K562 (cell line): ENCODE data around the gene TMED10. TPM values are rescaled to one million over a fixed set of nuclear protein-coding genes. Genes with fewer than 3 reads are reported as not detected.

Source experiments
- ATAC-seq: fragments of 200-7000 bp; cut with Tn5 transposase; 3 replicates; pipeline ENCODE4 v1.9.1; 2020; ENCODE audit warnings: moderate library complexity
- BruUV-seq: library from RNA; stranded (reverse); fragments of 400-500 nt; replicated peaks from 2 replicates; lab custom pipeline; 2021; lab: Mats Ljungman, UMichigan
- CTCF ChIA-PET: fragments of 300-600 bp; formaldehyde crosslinking; extraction: SDS; loops from one replicate; lab custom pipeline; 2021; ENCODE audit warnings: low intra/inter-chr PET ratio; lab: Yijun Ruan, JAX
- POLR2A ChIA-PET: fragments of 300-600, 350-650 bp; sonication (Branson Sonifier 250); formaldehyde crosslinking; extraction: SDS; loops from one replicate; lab custom pipeline; 2021; ENCODE audit warnings: antibody characterized with exemption, inconsistent platforms; lab: Yijun Ruan, JAX
- DNase-seq, 4 experiments: peaks; one replicate each; pipeline versions ENCODE4 v3.0.0 to v3.0.0-alpha.2; 2011 to 2018; ENCODE audit warnings: low spot score in 3 of 4, mixed read lengths in 3 of 4; ENCODE audit errors: extremely low read depth in 1 of 4
- FAIRE-seq: peaks from 2 replicates; lab custom pipeline; 2011; peaks lifted over from hg19 to GRCh38; lab: Jason Lieb, UNC
- H2AFZ ChIP-seq: 2 replicates; pipeline ENCODE4 v1.6.0; 2011; ENCODE audit warnings: low read depth, low read length, control low read depth, inconsistent platforms
- H3K27ac ChIP-seq: fragments of 200-600 bp; 3 replicates; pipeline ENCODE4 v1.8.0; 2011; ENCODE audit warnings: low read depth, mild to moderate bottlenecking, control low read depth, inconsistent platforms, low read length, moderate library complexity, mixed read lengths; ENCODE audit errors: extremely low read depth
- H3K27me3 ChIP-seq, 2 experiments: fragments of 300-600 bp in 1 of 2; 2 replicates in 1 of 2; 3 replicates in 1 of 2; pipeline versions ENCODE4 v1.6.0 to v1.8.0; 2011; ENCODE audit warnings: inconsistent platforms in 2 of 2, low read length in 2 of 2, mild to moderate bottlenecking in 1 of 2, mixed read lengths in 1 of 2, moderate library complexity in 1 of 2; ENCODE audit not compliant: control insufficient read depth in 2 of 2, insufficient read depth in 2 of 2
- H3K36me3 ChIP-seq: fragments of 300-600 bp; 3 replicates; pipeline ENCODE4 v1.8.0; 2011; ENCODE audit warnings: mild to moderate bottlenecking, low read length, inconsistent platforms; ENCODE audit not compliant: control insufficient read depth, insufficient read depth
- H3K4me1 ChIP-seq, 2 experiments: fragments of 200-600 bp in 1 of 2; replicated peaks in 1 of 2; 2 replicates in 1 of 2; 3 replicates in 1 of 2; pipeline versions ENCODE4 v1.5.1 to v1.8.0; 2011; ENCODE audit warnings: inconsistent platforms in 2 of 2, low read length in 2 of 2, mild to moderate bottlenecking in 1 of 2, mixed read lengths in 1 of 2, moderate library complexity in 1 of 2; ENCODE audit not compliant: control insufficient read depth in 2 of 2, insufficient read depth in 2 of 2
- H3K4me2 ChIP-seq: 2 replicates; pipeline ENCODE4 v1.6.1; 2011; ENCODE audit warnings: low read length, control low read depth, inconsistent platforms, mixed read lengths; ENCODE audit not compliant: insufficient read depth
- H3K4me3 ChIP-seq: fragments of 200-600 bp; sonication (generic), shearing (Covaris generic); 2 replicates; pipeline ENCODE4 v1.5.1; 2016; ENCODE audit warnings: control low read depth, inconsistent platforms
- H3K79me2 ChIP-seq: fragments of 200-600 bp; 3 replicates; pipeline ENCODE4 v1.8.0; 2011; ENCODE audit warnings: low read length, inconsistent platforms; ENCODE audit not compliant: control insufficient read depth, insufficient read depth
- H3K9ac ChIP-seq, 2 experiments: 2 replicates each; pipeline versions ENCODE4 v1.6.0 to v1.6.1; 2011; ENCODE audit warnings: low read depth in 2 of 2, low read length in 2 of 2, control low read depth in 1 of 2, inconsistent platforms in 1 of 2, mild to moderate bottlenecking in 1 of 2, mixed read lengths in 1 of 2; ENCODE audit not compliant: insufficient read depth in 1 of 2
- H3K9me1 ChIP-seq: one replicate; pipeline ENCODE4 v1.6.0; 2011; ENCODE audit warnings: inconsistent platforms, mild to moderate bottlenecking, low read length, moderate library complexity; ENCODE audit not compliant: control insufficient read depth, insufficient read depth
- H3K9me3 ChIP-seq: replicated peaks from 2 replicates; pipeline ENCODE4 v1.5.1; 2011; ENCODE audit warnings: low read depth, low read length, inconsistent platforms; ENCODE audit not compliant: control insufficient read depth, insufficient read depth
- H4K20me1 ChIP-seq: replicated peaks from 2 replicates; pipeline ENCODE4 v1.6.1; 2011; ENCODE audit warnings: low read length, inconsistent platforms, mixed read lengths; ENCODE audit not compliant: control insufficient read depth, insufficient read depth
- GABPA ChIP-seq: fragments of 200-800 bp; sonication (Bioruptor generic); conservative IDR thresholded peaks from 2 replicates; pipeline ENCODE4 v1.6.1; 2016; ENCODE audit warnings: low read depth, missing genetic modification characterization, missing compliant biosample characterization
- NFATC3 ChIP-seq: fragments of 450-650 bp; IDR thresholded peaks from 2 replicates; pipeline ENCODE4 v1.6.1; 2017; ENCODE audit warnings: mild to moderate bottlenecking
- PCBP1 ChIP-seq: fragments of 200-400 bp; formaldehyde crosslinking; IDR thresholded peaks from 2 replicates; pipeline ENCODE4 v1.6.1; 2018; ENCODE audit warnings: mild to moderate bottlenecking, low read depth, low read length; ENCODE audit not compliant: poor library complexity, severe bottlenecking
- SMAD2 ChIP-seq: fragments of 150-350 bp; IDR thresholded peaks from 2 replicates; pipeline ENCODE4 v1.6.1; 2014; ENCODE audit warnings: low read depth, mild to moderate bottlenecking, low read length
- U2AF2 ChIP-seq: fragments of 200-400 bp; formaldehyde crosslinking; optimal IDR thresholded peaks from 2 replicates; pipeline ENCODE3; 2017; ENCODE audit warnings: low read depth, mild to moderate bottlenecking, low read length
- ZNF57 ChIP-seq: fragments of 450-650 bp; formaldehyde crosslinking; IDR thresholded peaks from 2 replicates; pipeline ENCODE4 v1.4.0; 2020; ENCODE audit warnings: mild to moderate bottlenecking, moderate library complexity
- WGBS: fragments of 100-300 bp; shearing (Covaris generic); methylation state at CpG from one replicate; pipeline ENCODE4 v1.1.6; 2016; ENCODE audit warnings: low coverage, mixed read lengths; ENCODE audit not compliant: insufficient coverage; ENCODE audit errors: missing lambda C conversion rate; 5-methylcytosine and 5-hydroxymethylcytosine counted together
- in situ Hi-C: fragments of 300-500 bp; cut with MboI; formaldehyde crosslinking; loops from 4 replicates; pipeline ENCODE4 v1.15.0; 2018; ENCODE audit warnings: inconsistent platforms, mixed read lengths
- intact Hi-C: fragments of 100-400 bp; cut with micrococcal nuclease; formaldehyde crosslinking; loops from 2 replicates; pipeline ENCODE4 v1.14.2; 2022
- polyA plus RNA-seq, 8 experiments: library from polyadenylated mRNA; depleted of rRNA in 4 of 8; stranded (reverse) in 5 of 8; unstranded in 3 of 8; fragments of >200 nt; fragmentation: Nextera tagmentation in 2 of 8; fragmentation: Illumina TruSeq in 1 of 8; extraction: Ambion mirVana in 2 of 8; extraction: Trizol in 1 of 8; gene quantifications; 2 replicates each; pipeline versions ENCODE4 v1.2.1 to v1.2.3, GENCODE V29; 2011 to 2014; ENCODE audit warnings: inconsistent platforms in 1 of 8, missing spikeins in 1 of 8
- total RNA-seq, 7 experiments: library from RNA; depleted of rRNA in 6 of 7; stranded (reverse); fragments of >200 nt in 6 of 7; fragmentation: Illumina TruSeq in 2 of 7; extraction: Trizol in 2 of 7; gene quantifications; 2 replicates each; pipeline versions ENCODE4 v1.2.1 to v1.2.3, GENCODE V29; 2011 to 2021; ENCODE audit warnings: low replicate concordance in 1 of 7
- TF ChIP-seq, protein P1 (sequence below): sonication (generic); formaldehyde crosslinking; IDR thresholded peaks from 2 replicates; pipeline ENCODE4 v1.8.0; 2023; ENCODE audit warnings: mild to moderate bottlenecking, missing genetic modification reagents
- TF ChIP-seq, protein P2 (sequence below): sonication (generic); formaldehyde crosslinking; IDR thresholded peaks from 2 replicates; pipeline ENCODE4 v1.8.1; 2023; ENCODE audit warnings: mild to moderate bottlenecking, missing genetic modification reagents

TMED10 gene
- total and polyA plus RNA-seq, 9 of the 15 experiments (the other 6 are each of a cell fraction or from before 2014, with no cell fraction given) = 62.2 to 233 (median 124) TPM

DNA sequence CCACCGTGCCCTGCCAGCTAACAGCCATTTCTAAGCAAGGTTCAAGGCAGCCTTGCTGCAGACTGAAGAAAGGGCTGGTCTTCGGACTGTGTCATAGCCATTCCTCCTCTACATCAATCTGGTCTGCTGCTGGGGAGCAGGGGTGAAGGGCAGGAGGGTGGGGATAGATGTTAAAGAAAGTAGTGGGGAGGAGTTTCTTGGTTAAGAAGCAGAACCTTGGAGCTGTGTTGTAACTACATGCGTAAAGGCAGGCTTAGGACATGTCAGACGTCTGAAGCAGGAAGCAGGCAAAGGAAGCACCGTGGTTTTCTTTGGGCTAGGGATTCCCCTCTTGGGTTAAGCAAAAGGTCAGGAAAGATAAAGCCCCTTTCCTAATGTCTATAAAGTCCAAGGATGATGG lies 31.5 kb downstream of the TMED10 start:
- no peak overlapping the region for H3K27ac ChIP-seq
- ATAC-seq = no peak

More for the DNA sequence above, 31.5 kb downstream of the TMED10 start:
- Histone ChIP-seq H3K79me2 (peaks cover 7% of the 10 kb centered on the region), H4K20me1 (no peaks in the 10 kb centered on the region)
- no peak for TF ChIP-seq PCBP1
- TF ChIP-seq ZNF57 (CRISPR knock-in tag) = no peak
- no peak for TF ChIP-seq NFATC3
- TF ChIP-seq SMAD2 = no peak
- TF ChIP-seq, protein P1, sequence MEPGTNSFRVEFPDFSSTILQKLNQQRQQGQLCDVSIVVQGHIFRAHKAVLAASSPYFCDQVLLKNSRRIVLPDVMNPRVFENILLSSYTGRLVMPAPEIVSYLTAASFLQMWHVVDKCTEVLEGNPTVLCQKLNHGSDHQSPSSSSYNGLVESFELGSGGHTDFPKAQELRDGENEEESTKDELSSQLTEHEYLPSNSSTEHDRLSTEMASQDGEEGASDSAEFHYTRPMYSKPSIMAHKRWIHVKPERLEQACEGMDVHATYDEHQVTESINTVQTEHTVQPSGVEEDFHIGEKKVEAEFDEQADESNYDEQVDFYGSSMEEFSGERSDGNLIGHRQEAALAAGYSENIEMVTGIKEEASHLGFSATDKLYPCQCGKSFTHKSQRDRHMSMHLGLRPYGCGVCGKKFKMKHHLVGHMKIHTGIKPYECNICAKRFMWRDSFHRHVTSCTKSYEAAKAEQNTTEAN (CRISPR knock-in tag) = no peak
- TF ChIP-seq, protein P2, sequence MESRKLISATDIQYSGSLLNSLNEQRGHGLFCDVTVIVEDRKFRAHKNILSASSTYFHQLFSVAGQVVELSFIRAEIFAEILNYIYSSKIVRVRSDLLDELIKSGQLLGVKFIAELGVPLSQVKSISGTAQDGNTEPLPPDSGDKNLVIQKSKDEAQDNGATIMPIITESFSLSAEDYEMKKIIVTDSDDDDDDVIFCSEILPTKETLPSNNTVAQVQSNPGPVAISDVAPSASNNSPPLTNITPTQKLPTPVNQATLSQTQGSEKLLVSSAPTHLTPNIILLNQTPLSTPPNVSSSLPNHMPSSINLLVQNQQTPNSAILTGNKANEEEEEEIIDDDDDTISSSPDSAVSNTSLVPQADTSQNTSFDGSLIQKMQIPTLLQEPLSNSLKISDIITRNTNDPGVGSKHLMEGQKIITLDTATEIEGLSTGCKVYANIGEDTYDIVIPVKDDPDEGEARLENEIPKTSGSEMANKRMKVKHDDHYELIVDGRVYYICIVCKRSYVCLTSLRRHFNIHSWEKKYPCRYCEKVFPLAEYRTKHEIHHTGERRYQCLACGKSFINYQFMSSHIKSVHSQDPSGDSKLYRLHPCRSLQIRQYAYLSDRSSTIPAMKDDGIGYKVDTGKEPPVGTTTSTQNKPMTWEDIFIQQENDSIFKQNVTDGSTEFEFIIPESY = no peak
- TF ChIP-seq GABPA (tag) = no peak
- TF ChIP-seq U2AF2 = no peak
- TF ChIP-seq, all 486 proteins: peak for 0
- Histone ChIP-seq H3K9me1 (no peaks in the 10 kb centered on the region), H3K9ac (no peak overlapping the region), H3K4me1 (no peaks in the 10 kb centered on the region), H3K27me3 (no peaks in the 10 kb centered on the region), H2AFZ (no peak overlapping the region), H3K4me2 (no peak overlapping the region), H3K9me3 (no peaks in the 10 kb centered on the region), H3K36me3 (peaks cover 42% of the 10 kb centered on the region), H3K4me3 (no peak overlapping the region)
- DNase-seq (no peak), FAIRE-seq (no peak)
- CTCF ChIA-PET = no interaction called here
- POLR2A ChIA-PET = interaction anchor here (0.5 kb wide), 1 partner anchor 20 kb away, joined by 3 read pairs; no protein-coding TSS in a partner anchor
- intact Hi-C loops = no loop called here
- no TSS peak for BruUV-seq
- WGBS = 95% methylated on average over 4 of the region's 5 CpGs
- in situ Hi-C loops = loop anchor here (10.0 to 25.0 kb wide), 2 partner anchors 340 to 517 kb away; partner anchors contain the start of genes ERG28 and TTLL5
